T-helper 17 cell (primary cell): ENCODE results near the gene EPHA6. TPM values are rescaled to one million over a fixed set of nuclear protein-coding genes. Genes with fewer than 3 reads are reported as not detected.

Source experiments
- ATAC-seq: fragments of 150-1000 bp; cut with Tn5 transposase; 2 replicates; pipeline ENCODE4 v1.10.0; 2021; ENCODE audit warnings: mild to moderate bottlenecking, moderate library complexity
- DNase-seq, 3 donors: peaks; one replicate each; pipeline versions ENCODE4 v3.0.0 to v3.0.0-alpha.2; 2020 to 2021
- H3K9me3 ChIP-seq: one replicate; pipeline ENCODE4 v1.7.0; 2013; ENCODE audit warnings: low read length, mild to moderate bottlenecking; ENCODE audit not compliant: control insufficient read depth, poor library complexity, severe bottlenecking
- H3K27ac Mint-ChIP-seq: one replicate; pipeline ENCODE4 v1.8.0; 2022; ENCODE audit warnings: mild to moderate bottlenecking, moderate library complexity, mixed read lengths
- H3K27me3 Mint-ChIP-seq: one replicate; pipeline ENCODE4 v1.8.0; 2022; ENCODE audit warnings: mixed read lengths
- H3K36me3 Mint-ChIP-seq: one replicate; pipeline ENCODE4 v1.8.0; 2022; ENCODE audit warnings: low read depth, mixed read lengths
- H3K4me1 Mint-ChIP-seq: one replicate; pipeline ENCODE4 v1.8.0; 2022; ENCODE audit warnings: mild to moderate bottlenecking, mixed read lengths
- H3K4me3 Mint-ChIP-seq: one replicate; pipeline ENCODE4 v1.8.0; 2022; ENCODE audit warnings: mild to moderate bottlenecking, moderate library complexity, mixed read lengths
- total RNA-seq, 4 donors: library from RNA in 2 of 4; stranded (reverse) in 2 of 4; gene quantifications; one replicate each; pipeline ENCODE4 v1.2.3 and lab custom pipeline; 2022 to 2026

The EPHA6 gene
- total RNA-seq, 2 donors from 2014 or later: not detected

DNA sequence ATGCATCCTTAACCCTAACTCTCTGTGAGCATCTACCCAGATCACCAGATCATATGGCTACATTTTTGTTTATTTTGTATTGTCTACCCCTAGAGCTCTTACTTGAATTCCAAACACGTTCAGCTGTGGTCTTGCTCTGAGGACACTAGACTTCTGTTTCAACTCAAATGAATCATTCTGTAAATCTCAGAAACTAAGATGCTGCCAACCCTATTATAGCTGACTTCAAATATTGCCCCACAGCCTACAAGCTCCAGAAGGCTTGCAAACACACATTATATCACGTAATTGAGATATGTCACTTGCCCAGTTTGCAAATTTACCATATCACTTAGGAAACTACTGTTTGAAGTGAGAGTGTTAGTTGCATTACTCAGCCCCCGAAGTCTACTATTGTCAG, 524.0 kb downstream of the EPHA6 start:
- H3K36me3 Mint-ChIP-seq: no peaks in the 10 kb centered on the region
- ATAC-seq: no peak
- H3K4me3 Mint-ChIP-seq: no peak overlapping the region
- H3K4me1 Mint-ChIP-seq: no peaks in the 10 kb centered on the region
- no peak for DNase-seq
- H3K27me3 Mint-ChIP-seq: no peaks in the 10 kb centered on the region
- no peaks in the 10 kb centered on the region for H3K9me3 ChIP-seq
- H3K27ac Mint-ChIP-seq: no peak overlapping the region

DNA sequence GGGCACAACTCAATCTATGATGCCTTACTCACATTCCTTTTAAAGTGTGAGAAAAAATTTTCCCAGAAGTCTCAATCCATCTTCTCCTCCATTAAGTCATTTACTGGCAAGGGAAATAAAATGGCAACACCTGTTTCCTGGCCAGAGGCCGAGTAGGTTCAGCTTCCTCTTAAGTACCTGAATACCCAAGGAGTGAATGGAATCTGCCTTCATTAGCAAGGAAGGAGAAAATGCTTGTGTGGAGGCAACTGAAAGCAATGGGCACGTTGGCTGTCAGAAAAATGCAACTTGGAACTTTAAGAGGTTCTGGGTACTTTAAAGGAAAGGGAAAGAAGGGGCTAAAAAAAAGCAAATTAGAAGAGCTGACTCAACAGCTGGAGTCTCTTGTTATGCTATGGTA, 526.5 kb downstream of the EPHA6 start:
- ATAC-seq (no peak), DNase-seq (no peak)
- no peak overlapping the region for H3K27ac Mint-ChIP-seq
- no peaks in the 10 kb centered on the region for H3K4me1 Mint-ChIP-seq
- H3K4me3 Mint-ChIP-seq: no peak overlapping the region
- H3K9me3 ChIP-seq: no peaks in the 10 kb centered on the region
- H3K27me3 Mint-ChIP-seq: no peaks in the 10 kb centered on the region
- H3K36me3 Mint-ChIP-seq: no peaks in the 10 kb centered on the region

DNA sequence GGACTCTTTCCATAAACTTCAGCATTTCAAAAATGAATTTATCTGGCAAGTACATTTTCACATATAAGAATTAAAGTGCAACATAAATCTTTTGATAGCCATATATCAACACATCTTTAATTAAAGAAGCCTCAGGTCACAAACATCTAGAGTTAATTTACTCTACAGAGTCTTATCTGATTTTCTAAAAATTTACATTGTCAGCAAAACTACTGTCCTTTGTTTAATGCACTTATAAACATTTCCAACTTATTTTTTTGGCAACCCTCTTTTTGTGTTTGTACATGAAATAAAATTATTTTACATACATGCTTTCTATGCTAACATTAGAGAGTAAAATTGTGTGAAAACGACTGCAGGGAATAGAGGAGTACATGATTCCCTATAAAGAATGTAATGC, 533.4 kb downstream of the EPHA6 start:
- Mint-ChIP-seq H3K27me3 (no peaks in the 10 kb centered on the region), H3K36me3 (no peaks in the 10 kb centered on the region), H3K4me1 (no peaks in the 10 kb centered on the region), H3K4me3 (no peak overlapping the region), H3K27ac (no peak overlapping the region)
- DNase-seq: no peak
- H3K9me3 ChIP-seq: no peaks in the 10 kb centered on the region
- ATAC-seq: no peak

DNA sequence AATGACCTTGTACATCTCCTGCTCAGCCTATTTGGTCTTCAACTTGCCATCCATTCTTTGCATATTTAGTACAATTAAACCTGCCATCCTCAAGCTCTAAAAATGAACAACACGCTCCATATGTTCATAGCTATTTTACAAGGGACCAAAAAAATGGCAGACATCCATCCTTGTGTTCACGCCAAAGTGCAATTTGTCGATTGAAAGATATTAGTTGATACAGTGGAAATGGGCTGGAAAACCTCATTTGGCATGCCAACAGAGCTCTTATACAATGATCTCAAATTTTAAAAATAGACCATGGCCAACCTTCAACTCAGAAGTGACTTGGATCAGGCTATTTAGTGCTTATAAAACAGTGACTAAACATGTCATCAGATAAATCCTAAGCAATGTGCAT, 536.6 kb downstream of the EPHA6 start:
- DNase-seq (no peak), ATAC-seq (no peak)
- no peak overlapping the region for H3K27ac Mint-ChIP-seq
- no peaks in the 10 kb centered on the region for H3K4me1 Mint-ChIP-seq
- H3K27me3 Mint-ChIP-seq: no peaks in the 10 kb centered on the region
- no peaks in the 10 kb centered on the region for H3K9me3 ChIP-seq
- no peak overlapping the region for H3K4me3 Mint-ChIP-seq
- H3K36me3 Mint-ChIP-seq: no peaks in the 10 kb centered on the region

DNA sequence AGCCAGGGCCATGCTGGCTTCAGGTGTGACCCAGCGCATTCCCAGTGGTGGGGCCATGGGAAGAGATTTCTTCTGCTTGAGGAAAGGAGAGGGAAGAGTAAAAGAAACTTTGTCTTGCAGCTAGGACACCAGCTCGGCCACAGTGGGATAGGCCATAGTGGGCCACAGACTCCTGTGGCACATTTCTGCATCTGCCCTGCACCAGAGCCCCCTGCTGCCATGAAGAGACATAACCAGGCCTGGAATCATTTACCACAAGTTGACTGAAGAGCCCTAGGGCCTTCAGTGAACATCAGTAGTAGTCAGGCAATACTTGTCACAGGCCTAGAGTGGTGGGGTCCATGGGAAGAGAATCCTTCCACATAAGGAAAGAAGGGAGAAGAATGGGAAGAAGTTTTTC, 538.8 kb downstream of the EPHA6 start:
- DNase-seq (no peak), ATAC-seq (no peak)
- H3K27me3 Mint-ChIP-seq: no peaks in the 10 kb centered on the region
- no peaks in the 10 kb centered on the region for H3K4me1 Mint-ChIP-seq
- H3K36me3 Mint-ChIP-seq: no peaks in the 10 kb centered on the region
- no peak overlapping the region for H3K4me3 Mint-ChIP-seq
- H3K27ac Mint-ChIP-seq: no peak overlapping the region
- H3K9me3 ChIP-seq: no peaks in the 10 kb centered on the region

DNA sequence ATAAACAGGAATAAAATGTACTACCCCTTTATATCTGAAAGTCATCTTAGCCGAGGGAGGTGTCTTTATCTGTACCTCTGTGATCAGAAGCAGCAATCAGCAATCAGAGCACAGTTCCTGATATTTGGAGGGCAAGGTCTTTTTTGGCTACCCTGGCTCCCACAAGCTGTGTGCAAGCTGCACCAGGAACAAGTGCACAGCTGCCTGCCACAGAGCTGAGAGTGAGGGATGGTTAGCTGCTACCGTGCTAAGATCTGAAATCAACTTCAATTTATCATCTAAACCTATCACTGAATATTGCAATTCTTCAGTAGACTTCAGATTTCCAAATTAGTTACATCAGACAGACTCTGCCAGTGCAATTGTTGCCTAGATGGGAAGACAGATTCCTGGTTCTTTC, 545.6 kb downstream of the EPHA6 start:
- DNase-seq (no peak), ATAC-seq (no peak)
- H3K4me1 Mint-ChIP-seq: no peaks in the 10 kb centered on the region
- no peak overlapping the region for H3K27ac Mint-ChIP-seq
- H3K9me3 ChIP-seq: no peaks in the 10 kb centered on the region
- no peaks in the 10 kb centered on the region for H3K36me3 Mint-ChIP-seq
- no peaks in the 10 kb centered on the region for H3K27me3 Mint-ChIP-seq
- no peak overlapping the region for H3K4me3 Mint-ChIP-seq

DNA sequence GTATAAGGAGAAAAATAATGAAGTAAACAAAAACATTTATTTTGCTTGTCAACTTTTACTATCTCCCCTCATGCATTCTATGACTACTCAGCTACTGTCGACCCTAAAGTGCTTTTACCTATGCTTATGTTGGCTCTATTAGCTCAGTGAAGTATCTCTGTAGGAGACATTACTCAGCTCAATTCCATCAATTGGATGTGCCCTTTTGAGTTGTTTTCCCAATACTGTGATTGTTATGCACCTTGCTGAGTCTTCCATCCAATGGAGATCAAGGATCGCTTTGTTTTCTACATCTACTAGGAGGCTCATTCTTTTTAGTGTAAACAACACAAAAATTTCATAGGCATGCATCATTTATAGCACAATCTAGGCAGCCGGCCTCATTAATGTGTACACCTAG, 546.4 kb downstream of the EPHA6 start:
- Mint-ChIP-seq H3K4me1 (no peaks in the 10 kb centered on the region), H3K4me3 (no peak overlapping the region), H3K36me3 (no peaks in the 10 kb centered on the region), H3K27me3 (no peaks in the 10 kb centered on the region), H3K27ac (no peak overlapping the region)
- no peak for ATAC-seq
- no peaks in the 10 kb centered on the region for H3K9me3 ChIP-seq
- DNase-seq: no peak

DNA sequence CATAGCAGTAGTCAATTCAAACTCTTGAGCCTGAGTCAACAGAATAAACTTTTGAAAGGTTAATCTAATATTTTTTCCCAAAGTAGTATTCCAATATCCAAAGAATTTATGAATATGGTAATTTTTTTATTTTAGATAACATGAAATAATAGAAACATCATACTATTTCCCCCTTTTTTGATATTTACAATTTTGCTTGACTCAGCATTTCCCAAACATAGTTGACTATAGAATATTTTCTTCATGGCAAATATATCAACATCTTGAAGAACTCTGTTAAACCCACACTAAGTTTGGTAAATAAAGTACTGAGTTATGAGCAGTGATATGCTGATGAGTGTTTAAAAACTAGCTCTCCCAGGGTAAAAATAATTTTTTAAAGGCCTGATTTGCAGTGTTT, 570.2 kb downstream of the EPHA6 start:
- DNase-seq (no peak), ATAC-seq (no peak)
- H3K36me3 Mint-ChIP-seq: no peaks in the 10 kb centered on the region
- H3K27ac Mint-ChIP-seq: no peak overlapping the region
- no peaks in the 10 kb centered on the region for H3K9me3 ChIP-seq
- H3K4me1 Mint-ChIP-seq: no peaks in the 10 kb centered on the region
- H3K4me3 Mint-ChIP-seq: no peak overlapping the region
- H3K27me3 Mint-ChIP-seq: no peaks in the 10 kb centered on the region

DNA sequence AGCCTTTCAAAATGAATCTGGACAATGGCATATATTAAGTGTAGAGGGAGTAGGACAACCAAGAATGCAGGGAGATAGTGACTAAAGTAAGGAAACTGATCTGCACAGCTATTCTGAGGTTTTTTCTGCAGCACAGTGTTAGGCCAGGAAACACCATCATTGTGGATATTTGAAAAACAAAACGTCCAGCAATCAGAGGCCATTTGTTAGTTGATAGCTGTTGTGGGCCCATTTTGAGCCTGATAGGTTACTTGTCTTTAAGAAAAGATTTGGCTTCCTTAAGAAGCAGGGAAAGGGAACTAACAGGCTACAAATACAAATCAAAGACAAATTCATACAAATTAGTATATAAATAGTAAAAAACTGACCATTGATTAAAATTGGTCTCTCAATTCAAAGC, 574.4 kb downstream of the EPHA6 start:
- no peaks in the 10 kb centered on the region for H3K36me3 Mint-ChIP-seq
- H3K9me3 ChIP-seq: no peaks in the 10 kb centered on the region
- DNase-seq: no peak
- H3K4me1 Mint-ChIP-seq: no peaks in the 10 kb centered on the region
- no peak overlapping the region for H3K27ac Mint-ChIP-seq
- no peak overlapping the region for H3K4me3 Mint-ChIP-seq
- ATAC-seq: no peak
- H3K27me3 Mint-ChIP-seq: no peaks in the 10 kb centered on the region

DNA sequence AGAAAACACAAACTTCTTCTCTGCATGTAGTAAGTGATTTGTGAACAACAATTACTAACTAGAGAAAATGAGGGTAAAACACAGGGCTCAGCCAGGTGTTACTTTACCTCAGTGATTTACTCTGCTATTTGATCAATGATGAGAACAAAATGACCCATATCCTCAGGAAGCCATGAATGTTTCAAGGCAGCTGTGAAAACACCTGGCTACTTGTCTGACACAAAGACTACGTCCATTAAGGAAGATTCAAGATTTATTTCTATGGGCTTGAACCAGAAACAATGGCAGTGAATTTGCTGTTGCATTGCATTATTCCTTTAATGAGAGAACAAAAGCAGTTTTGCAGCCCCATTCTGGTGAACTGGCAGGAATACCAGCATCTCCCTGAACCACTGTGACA, 575.5 kb downstream of the EPHA6 start:
- DNase-seq (no peak), ATAC-seq (no peak)
- Mint-ChIP-seq H3K36me3 (no peaks in the 10 kb centered on the region), H3K4me3 (no peak overlapping the region), H3K27ac (no peak overlapping the region), H3K27me3 (no peaks in the 10 kb centered on the region), H3K4me1 (no peaks in the 10 kb centered on the region)
- no peaks in the 10 kb centered on the region for H3K9me3 ChIP-seq

DNA sequence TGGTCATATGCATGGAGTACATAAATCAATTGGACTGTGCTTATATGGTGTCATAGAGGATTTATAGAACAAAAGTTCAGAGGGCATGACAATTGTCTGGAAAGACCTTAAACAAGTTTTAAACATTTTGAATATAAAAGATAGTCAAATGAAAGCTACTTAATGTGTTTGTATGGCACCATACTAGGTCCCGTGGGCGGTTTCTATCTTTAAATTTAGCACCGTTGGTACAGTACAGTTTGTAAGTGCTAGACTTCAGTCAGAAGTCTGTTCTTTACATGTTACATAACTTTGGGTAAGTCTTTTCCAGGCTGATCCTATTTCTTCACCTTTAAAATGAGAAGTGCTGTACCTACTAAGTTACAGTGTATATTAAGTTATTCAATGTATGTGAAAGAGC, 576.8 kb downstream of the EPHA6 start:
- no peaks in the 10 kb centered on the region for H3K4me1 Mint-ChIP-seq
- no peak for DNase-seq
- H3K9me3 ChIP-seq: no peaks in the 10 kb centered on the region
- no peak overlapping the region for H3K4me3 Mint-ChIP-seq
- ATAC-seq: no peak
- H3K27ac Mint-ChIP-seq: no peak overlapping the region
- no peaks in the 10 kb centered on the region for H3K36me3 Mint-ChIP-seq
- no peaks in the 10 kb centered on the region for H3K27me3 Mint-ChIP-seq

DNA sequence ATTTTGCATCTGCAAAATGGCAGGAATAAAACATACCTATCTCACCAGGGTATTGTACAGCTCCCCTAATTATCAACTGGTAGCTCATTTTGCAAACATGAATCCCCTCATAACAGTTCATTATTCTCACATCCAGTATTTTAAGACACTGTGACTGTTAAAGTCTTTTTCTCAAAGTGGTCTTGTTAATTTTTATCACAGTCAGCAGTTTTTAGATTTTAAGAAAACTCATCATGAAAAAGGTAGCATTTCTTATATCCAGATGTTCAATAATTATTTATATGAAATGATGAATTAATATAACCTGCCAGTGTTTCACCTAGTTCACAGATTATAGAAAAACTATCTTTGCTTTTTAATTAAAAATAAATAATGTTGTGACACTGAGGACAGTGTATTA, 595.2 kb downstream of the EPHA6 start:
- Mint-ChIP-seq H3K4me1 (no peaks in the 10 kb centered on the region), H3K4me3 (no peak overlapping the region), H3K27me3 (no peaks in the 10 kb centered on the region), H3K36me3 (no peaks in the 10 kb centered on the region), H3K27ac (no peak overlapping the region)
- no peak for DNase-seq
- no peak for ATAC-seq
- no peaks in the 10 kb centered on the region for H3K9me3 ChIP-seq

DNA sequence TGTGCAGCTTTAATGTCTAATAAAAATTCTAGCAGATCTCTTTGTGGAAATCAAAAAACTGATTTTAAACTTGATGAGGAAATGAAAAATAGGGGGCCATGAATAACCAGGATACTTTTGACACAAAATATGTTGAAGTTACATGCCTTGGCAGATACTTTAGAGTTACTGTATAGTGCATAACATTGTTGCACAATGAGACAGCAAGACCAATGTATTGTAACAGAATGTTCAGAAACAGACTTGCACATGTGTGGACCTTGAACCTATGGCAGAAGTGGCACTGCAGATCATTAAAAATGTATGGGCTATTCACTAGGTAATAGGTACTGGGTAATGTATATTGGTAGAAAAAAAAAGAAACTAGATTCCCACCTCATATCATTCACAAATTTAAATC, 607.2 kb downstream of the EPHA6 start:
- DNase-seq (no peak), ATAC-seq (no peak)
- no peaks in the 10 kb centered on the region for H3K27me3 Mint-ChIP-seq
- no peaks in the 10 kb centered on the region for H3K9me3 ChIP-seq
- H3K4me3 Mint-ChIP-seq: no peak overlapping the region
- no peak overlapping the region for H3K27ac Mint-ChIP-seq
- H3K36me3 Mint-ChIP-seq: no peaks in the 10 kb centered on the region
- H3K4me1 Mint-ChIP-seq: no peaks in the 10 kb centered on the region

DNA sequence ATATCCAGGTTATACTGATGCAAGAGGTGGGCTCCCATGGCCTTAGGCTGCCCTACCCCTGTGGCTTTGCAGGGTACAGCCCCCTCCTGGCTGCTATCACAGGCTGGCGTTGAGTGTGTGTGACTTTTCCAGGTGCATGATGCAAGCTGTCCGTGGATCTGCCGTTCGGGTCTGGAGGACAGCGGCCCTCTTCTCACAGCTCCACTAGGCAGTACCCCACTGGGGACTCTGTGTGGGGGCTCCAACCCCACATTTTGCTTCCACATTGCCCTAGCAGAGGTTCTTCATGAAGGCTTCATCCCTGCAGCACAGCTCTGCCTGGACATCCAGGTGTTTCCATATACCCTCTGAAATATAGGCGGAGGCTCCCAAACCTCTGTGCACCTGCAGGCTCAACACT, 610.6 kb downstream of the EPHA6 start:
- ATAC-seq (no peak), DNase-seq (no peak)
- no peaks in the 10 kb centered on the region for H3K27me3 Mint-ChIP-seq
- H3K4me3 Mint-ChIP-seq: no peak overlapping the region
- H3K4me1 Mint-ChIP-seq: no peaks in the 10 kb centered on the region
- H3K36me3 Mint-ChIP-seq: no peaks in the 10 kb centered on the region
- no peak overlapping the region for H3K27ac Mint-ChIP-seq
- no peaks in the 10 kb centered on the region for H3K9me3 ChIP-seq

DNA sequence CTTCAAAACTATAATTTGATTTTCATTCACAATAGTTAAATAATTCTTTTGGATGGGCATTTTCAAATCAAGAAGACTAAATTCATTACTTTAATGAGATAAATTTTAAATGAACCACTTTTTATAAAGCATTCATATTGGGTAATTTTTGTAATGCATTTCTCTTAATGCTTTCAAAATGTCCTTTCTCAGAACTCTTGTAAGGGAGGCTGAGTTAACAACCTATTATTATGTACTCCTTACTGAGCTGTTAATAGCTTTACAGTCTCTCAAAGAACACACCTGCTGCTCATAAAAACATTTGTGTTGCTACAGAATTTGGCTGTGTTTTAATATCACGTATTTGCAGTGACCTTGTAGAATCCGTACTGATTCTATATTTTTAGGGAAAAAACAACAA, 616.2 kb downstream of the EPHA6 start:
- no peaks in the 10 kb centered on the region for H3K9me3 ChIP-seq
- H3K36me3 Mint-ChIP-seq: no peaks in the 10 kb centered on the region
- no peak overlapping the region for H3K4me3 Mint-ChIP-seq
- no peak overlapping the region for H3K27ac Mint-ChIP-seq
- DNase-seq (no peak), ATAC-seq (no peak)
- H3K27me3 Mint-ChIP-seq: no peaks in the 10 kb centered on the region
- no peaks in the 10 kb centered on the region for H3K4me1 Mint-ChIP-seq
